MM.1S (cell line): Measurements from ENCODE around the gene TFAP2B.

ENCODE experiments used
- EZH2 ChIP-seq: fragments of 300-600 bp; sonication (generic); optimal IDR thresholded peaks from 2 replicates; pipeline ENCODE3; 2017; ENCODE audit warnings: low read depth, mild to moderate bottlenecking, antibody characterized with exemption, low read length, mixed read lengths
- TF ChIP-seq, protein P1 (sequence below): fragments of 300-600 bp; sonication (generic); IDR thresholded peaks from 2 replicates; pipeline ENCODE4 v1.5.1; 2016; ENCODE audit warnings: antibody characterized with exemption, low read length, mixed read lengths

GRCh38 chr6:50778696-50779095 is 40.0 kb upstream of the TFAP2B start:
- TF ChIP-seq, protein P1, sequence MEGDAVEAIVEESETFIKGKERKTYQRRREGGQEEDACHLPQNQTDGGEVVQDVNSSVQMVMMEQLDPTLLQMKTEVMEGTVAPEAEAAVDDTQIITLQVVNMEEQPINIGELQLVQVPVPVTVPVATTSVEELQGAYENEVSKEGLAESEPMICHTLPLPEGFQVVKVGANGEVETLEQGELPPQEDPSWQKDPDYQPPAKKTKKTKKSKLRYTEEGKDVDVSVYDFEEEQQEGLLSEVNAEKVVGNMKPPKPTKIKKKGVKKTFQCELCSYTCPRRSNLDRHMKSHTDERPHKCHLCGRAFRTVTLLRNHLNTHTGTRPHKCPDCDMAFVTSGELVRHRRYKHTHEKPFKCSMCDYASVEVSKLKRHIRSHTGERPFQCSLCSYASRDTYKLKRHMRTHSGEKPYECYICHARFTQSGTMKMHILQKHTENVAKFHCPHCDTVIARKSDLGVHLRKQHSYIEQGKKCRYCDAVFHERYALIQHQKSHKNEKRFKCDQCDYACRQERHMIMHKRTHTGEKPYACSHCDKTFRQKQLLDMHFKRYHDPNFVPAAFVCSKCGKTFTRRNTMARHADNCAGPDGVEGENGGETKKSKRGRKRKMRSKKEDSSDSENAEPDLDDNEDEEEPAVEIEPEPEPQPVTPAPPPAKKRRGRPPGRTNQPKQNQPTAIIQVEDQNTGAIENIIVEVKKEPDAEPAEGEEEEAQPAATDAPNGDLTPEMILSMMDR, result no peak
- TF ChIP-seq EZH2, result no peak
